ENCODE measurements around the gene SLC7A14. TPM values are rescaled to one million over a fixed set of nuclear protein-coding genes. Genes with fewer than 3 reads are reported as not detected.

The SLC7A14 gene
- total RNA-seq, 1 donor from 2014 or later: under 0.01 TPM

DNA sequence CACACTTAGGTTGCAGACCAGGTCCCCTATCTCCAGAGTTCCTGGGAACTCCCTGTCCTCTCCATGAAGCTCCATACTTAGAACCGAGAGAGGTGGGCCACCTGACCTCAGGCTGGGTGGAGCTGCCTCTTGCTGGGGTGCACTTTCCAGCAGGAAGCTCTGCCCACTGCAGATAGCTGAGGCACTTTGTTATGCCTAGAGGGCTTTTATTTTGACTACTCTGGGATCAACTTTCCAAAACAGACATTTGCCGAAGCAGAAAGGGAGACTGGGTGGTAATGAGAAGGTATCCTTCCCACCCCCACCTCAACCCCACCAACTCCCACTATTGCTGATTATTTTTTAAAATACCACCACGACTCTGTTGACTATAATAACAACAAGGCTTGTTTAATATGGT is 112.5 kb downstream of the SLC7A14 start:
- peak in 1 of 2 donors; percentile 36 for DNase-seq (ENCODE audit: low read depth in 2 of 2)

GRCh38 chr3:170471149-170471548 is 114.7 kb downstream of the SLC7A14 start:
- DNase-seq (ENCODE audit: low read depth in 2 of 2): no peak

DNA sequence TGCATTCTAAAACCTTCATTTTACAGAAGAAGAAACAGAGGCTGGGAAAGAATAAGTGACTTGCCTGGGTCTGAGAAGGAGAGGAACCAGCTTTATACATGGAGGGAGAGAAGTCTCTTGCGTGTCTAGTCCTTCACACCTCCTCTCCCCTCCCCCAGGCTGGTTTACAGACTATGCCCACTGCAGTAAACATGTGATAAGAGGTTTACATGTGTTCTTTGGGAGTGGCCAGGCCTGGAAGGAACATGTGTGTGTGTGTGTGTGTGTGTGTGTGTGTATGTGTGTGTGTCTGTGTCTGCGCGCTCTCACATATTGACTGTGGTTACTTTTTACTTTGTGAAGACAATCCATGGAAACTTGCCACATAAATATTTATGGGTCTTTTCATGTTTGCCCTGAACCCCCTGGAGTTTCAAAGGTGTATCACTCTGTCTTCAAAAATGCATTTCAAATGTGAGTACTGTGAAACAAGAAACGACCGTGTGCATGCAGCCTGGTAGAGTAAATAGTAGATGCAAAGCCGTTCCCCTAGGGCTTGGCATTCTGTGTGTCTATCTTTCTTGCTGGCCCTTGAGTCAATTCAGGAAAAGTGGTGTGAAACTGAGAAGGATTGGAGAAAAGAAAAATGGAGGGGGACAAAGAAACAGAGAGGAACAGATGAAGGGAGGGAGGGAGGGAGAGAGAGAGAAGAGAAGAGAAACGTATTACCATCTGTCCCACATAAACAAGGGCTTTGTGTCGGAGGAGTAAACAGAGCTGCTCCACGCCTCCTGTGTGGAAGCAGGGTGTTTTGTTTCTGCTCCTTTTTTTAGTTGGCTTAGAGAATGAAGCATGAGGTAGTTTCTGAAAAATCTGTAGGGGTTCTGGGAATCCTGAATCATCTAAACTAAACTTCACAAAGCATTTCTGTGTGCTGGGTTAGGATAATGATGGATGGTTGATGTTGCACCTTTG is 115.5 kb downstream of the SLC7A14 start:
- no peak for DNase-seq (ENCODE audit: low read depth in 2 of 2)

DNA sequence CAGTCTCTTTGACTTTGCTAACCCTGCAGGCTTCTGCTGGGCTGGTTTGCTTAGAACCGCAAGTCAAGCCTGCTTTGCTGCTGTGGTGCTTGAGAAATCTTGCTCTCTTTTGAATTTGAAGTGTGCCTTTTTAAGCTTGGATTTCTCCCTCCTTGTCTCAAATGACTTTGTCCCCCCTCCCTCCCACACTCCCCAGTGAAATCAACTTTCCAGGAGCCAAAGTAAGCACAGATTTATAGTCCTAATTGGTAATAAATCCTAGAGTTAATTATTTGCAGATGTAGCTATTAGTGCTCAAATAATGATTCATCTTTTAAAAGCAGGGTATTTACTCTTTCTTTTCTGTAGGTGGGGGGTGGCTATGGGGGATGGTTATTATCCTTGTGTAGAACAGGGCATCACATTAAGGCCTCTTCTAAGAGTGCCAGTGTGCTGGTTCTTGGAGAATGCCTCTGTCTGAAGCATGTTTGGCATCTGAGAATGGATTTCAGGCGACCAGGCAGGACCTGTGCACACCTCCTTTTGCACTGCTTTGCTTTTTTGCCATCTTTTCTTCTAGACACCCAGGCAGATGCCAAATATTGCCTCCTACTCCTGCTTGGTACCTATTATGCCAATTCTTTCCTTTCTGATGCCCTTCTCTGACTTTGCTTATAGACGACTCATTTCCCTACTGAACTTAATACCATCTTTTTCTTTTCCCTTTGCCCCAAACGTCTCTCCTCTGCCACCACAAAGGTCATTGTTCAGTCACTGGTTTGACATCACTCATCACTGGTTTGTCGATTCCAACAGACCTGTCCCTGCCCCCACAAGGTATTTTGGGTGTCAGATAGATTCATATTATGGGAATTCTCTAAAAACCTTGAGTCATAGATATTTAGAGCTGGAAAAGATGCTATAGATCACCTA is 116.5 kb downstream of the SLC7A14 start:
- DNase-seq (ENCODE audit: low read depth in 2 of 2): no peak

- peak in 1 of 2 donors; percentile 56 for DNase-seq (ENCODE audit: low read depth in 2 of 2)
These were observed 118.2 kb downstream of the SLC7A14 start for GRCh38 chr3:170467571-170468147.

DNA sequence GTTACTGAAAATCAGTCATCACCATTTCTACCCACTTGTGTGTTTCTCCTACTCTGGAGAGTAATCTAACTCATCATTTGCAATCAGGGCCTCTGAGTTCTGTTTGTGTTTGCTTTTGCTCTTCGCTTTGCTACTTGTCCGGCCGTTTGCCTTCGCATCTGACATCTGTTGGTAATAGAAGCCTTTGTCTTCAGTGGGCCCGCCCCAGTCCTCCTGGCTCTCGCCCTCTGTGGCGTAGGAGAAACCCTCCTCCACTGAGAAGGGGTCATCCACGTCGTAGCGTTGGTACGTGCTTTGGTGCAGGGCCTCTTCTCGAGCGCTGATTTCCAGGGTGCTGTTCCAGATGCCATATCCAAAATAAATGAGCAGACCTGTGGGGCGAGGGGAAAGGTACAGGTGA is 118.9 kb downstream of the SLC7A14 start:
- DNase-seq (ENCODE audit: low read depth in 2 of 2): no peak

DNA sequence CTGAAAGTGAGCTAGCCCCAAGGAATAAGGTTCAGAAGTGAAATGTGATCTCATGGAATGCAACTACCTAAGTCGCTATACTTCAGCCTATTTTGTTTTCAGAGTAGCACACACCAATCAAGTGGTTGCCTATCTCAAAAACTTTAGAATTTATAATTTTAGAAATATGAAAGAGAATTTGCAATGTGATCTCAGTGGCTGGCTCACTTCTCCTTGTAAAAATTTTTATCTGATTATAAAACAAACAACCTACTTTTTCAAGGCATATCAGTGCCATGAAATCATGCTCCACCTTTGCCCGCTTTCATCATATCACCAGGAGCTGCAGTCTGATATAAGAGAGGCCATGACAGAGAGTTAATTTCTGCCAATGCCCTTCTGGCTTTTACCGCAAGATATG is 119.9 kb downstream of the SLC7A14 start:
- DNase-seq (ENCODE audit: low read depth in 2 of 2): no peak

DNA sequence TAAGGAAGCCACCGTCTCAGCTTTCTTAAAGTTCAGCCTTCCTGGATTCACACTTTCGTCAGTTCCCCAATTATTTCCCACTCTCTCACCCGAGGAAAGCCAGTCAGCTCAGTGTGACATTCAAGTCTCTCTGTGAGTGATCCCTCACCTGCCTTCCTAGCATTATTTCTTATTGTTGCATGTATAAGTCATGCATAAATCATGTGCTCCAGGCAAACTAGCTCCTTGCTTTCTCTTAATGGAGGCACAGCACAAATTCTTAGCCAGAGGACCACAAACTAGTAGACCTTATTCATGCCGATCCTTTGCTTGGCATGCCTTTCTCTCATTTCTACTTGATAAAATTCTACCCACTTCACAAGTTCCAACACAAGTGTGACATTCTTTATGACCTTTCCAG is 122.9 kb downstream of the SLC7A14 start:
- no peak for DNase-seq (ENCODE audit: low read depth in 2 of 2)

DNA sequence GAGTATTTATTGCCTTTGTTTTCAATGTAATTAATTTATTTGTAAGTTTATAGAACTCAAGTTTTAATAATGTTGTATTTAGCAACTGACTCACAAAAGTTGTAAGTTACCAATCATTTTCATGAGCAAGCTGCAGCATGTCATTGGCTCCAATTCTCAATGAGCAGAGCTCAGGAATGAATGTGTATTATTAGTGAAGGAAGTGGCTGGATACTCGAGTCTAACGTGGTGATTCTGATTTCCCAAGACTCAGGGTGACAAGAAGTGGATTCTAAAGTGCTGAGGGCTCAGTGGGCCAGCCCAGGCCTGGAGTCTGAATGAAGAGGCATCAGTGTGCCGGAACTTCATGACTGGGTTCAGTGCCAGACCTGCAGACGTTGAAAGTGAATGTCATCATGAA is 127.6 kb downstream of the SLC7A14 start:
- no peak for DNase-seq (ENCODE audit: low read depth in 2 of 2)

- DNase-seq (ENCODE audit: low read depth in 2 of 2): peak; percentile 34 to 37
These were observed 131.4 kb downstream of the SLC7A14 start for GRCh38 chr3:170454509-170454908.

- DNase-seq (ENCODE audit: low read depth in 2 of 2): no peak
These were observed 135.8 kb downstream of the SLC7A14 start for GRCh38 chr3:170450039-170450438.

DNA sequence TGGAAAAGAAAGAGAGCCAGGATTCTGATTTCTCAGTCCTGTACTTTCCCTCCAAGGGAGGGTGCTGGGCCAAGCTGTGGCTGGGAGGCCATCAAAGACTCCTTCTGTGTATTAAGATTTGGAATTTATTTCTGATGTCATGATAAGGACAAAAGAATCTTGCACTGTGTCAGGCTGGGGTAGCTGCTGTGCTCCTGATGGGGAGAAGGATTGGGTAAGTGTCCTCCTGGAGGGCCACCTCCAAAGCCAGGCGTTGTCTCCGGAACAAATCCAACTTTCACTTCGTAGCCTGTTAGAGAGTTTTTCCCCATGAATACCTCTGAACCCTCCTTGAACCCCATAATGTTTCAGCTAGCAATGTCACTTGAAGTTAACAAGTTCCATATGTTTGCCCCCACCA is 137.3 kb downstream of the SLC7A14 start:
- DNase-seq (ENCODE audit: low read depth in 2 of 2): no peak

- DNase-seq (ENCODE audit: low read depth in 2 of 2): no peak
These were observed 142.4 kb downstream of the SLC7A14 start for GRCh38 chr3:170443457-170443856.

- no peak for DNase-seq (ENCODE audit: low read depth in 2 of 2)
These were observed 142.9 kb downstream of the SLC7A14 start for GRCh38 chr3:170442947-170443346.

DNA sequence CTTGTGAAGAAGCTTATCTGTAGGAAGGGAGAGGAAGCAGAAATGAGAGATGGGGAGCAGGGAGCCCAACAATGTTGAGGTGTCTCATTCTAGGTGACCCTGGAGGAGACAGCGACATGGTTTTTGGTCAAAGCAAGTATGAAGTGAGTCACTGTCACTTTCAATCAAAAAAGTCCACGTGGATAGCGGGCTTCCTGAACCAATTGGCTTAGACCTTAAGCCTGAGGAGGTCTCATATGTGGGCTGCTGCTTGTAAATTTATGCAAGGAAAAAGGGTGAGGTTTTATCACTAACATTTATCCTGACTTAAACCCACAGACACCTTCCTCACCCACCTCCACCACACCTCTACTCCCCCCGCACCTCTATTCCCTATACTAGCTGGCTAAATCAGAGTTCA is 144.5 kb downstream of the SLC7A14 start:
- no peak for DNase-seq (ENCODE audit: low read depth in 2 of 2)

DNA sequence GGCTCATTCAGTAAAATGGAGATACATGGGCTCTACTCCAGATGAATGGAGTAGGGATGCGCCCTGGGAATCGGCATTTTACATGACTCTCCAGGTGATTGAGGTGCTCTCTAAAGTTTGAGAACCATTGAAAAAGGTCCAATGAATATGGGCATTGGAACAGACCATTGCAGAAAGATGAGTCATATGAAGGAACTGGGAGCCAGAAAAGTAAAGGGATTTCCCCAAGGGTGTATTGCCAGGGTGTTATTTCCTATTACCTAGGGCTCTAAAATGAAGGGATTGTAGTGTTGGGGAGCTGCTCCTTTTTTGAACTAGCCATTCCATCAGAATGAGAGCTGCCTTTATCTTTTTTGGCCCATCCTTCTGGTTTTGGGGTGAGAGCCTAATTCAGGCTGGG is 145.5 kb downstream of the SLC7A14 start:
- peak in 1 of 2 donors; percentile 52 for DNase-seq (ENCODE audit: low read depth in 2 of 2)

- DNase-seq (ENCODE audit: low read depth in 2 of 2): no peak
These were observed 147.0 kb downstream of the SLC7A14 start for GRCh38 chr3:170438836-170439235.

GRCh38 chr3:170437696-170438407 is 148.0 kb downstream of the SLC7A14 start:
- peak in 1 of 2 donors; percentile 37 for DNase-seq (ENCODE audit: low read depth in 2 of 2)

GRCh38 chr3:170437176-170437575 is 148.7 kb downstream of the SLC7A14 start:
- DNase-seq (ENCODE audit: low read depth in 2 of 2): no peak

GRCh38 chr3:170436697-170437096 is 149.2 kb downstream of the SLC7A14 start:
- DNase-seq (ENCODE audit: low read depth in 2 of 2): no peak

DNA sequence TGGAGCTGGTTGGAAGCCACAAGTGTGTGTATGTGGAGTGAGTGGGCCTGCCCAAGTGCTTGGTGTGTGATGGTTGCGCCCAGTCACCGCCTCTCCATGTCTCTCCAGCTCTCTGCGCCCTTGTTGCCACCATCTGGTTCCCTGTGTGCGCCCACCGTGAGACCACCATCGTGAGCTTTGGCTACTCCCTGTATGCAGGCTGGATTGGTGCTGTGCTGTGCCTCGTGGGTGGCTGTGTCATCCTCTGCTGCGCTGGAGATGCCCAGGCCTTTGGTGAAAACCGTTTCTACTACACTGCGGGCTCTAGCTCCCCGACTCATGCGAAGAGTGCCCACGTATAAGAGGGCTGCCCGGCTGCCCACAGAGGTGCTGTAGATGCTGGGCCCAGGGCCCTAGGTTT is 153.5 kb downstream of the SLC7A14 start:
- DNase-seq (ENCODE audit: low read depth in 2 of 2): no peak
